ENCODE data around the gene VWCE.
"Not testable (repeated sequence)": the region's sequence is repeated elsewhere in the genome, so short reads cannot be mapped to it uniquely, and the experiment has no call there.

DNA sequence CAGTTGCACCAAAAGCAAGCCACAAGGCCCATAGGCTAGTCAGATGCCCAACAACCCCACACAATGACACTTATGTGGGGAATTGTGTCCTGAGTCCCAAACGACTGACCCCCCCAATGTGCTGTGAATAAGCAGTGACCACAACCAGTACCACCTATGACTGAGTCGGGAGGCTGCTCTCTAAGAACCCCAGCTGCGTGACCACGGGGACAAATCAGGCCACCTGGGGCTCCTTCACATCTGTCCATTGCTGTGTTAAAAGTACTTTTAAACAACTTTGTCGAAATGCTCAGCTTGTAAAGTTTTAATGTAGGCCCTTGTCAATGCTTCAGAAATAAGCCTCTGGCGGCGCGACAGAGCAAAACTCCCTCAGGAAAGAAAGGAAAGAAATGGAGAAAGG, 54.8 kb downstream of the VWCE start:
- TF ChIP-seq MXI1 (IDR thresholded peaks at IDR 0.05; ENCODE audit: low read depth, low read length); GATA2 (CRISPR knock-in tag; IDR thresholded peaks at IDR 0.05); FOXM1 (IDR thresholded peaks at IDR 0.05; ENCODE audit: low read depth): not testable (repeated sequence)
- TF ChIP-seq, protein P1, sequence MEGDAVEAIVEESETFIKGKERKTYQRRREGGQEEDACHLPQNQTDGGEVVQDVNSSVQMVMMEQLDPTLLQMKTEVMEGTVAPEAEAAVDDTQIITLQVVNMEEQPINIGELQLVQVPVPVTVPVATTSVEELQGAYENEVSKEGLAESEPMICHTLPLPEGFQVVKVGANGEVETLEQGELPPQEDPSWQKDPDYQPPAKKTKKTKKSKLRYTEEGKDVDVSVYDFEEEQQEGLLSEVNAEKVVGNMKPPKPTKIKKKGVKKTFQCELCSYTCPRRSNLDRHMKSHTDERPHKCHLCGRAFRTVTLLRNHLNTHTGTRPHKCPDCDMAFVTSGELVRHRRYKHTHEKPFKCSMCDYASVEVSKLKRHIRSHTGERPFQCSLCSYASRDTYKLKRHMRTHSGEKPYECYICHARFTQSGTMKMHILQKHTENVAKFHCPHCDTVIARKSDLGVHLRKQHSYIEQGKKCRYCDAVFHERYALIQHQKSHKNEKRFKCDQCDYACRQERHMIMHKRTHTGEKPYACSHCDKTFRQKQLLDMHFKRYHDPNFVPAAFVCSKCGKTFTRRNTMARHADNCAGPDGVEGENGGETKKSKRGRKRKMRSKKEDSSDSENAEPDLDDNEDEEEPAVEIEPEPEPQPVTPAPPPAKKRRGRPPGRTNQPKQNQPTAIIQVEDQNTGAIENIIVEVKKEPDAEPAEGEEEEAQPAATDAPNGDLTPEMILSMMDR (IDR thresholded peaks at IDR 0.05): not testable (repeated sequence)
- TF ChIP-seq, protein P2, sequence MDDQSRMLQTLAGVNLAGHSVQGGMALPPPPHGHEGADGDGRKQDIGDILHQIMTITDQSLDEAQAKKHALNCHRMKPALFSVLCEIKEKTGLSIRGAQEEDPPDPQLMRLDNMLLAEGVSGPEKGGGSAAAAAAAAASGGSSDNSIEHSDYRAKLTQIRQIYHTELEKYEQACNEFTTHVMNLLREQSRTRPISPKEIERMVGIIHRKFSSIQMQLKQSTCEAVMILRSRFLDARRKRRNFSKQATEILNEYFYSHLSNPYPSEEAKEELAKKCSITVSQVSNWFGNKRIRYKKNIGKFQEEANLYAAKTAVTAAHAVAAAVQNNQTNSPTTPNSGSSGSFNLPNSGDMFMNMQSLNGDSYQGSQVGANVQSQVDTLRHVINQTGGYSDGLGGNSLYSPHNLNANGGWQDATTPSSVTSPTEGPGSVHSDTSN (IDR thresholded peaks at IDR 0.05): not testable (repeated sequence)
- TF ChIP-seq, protein P3, sequence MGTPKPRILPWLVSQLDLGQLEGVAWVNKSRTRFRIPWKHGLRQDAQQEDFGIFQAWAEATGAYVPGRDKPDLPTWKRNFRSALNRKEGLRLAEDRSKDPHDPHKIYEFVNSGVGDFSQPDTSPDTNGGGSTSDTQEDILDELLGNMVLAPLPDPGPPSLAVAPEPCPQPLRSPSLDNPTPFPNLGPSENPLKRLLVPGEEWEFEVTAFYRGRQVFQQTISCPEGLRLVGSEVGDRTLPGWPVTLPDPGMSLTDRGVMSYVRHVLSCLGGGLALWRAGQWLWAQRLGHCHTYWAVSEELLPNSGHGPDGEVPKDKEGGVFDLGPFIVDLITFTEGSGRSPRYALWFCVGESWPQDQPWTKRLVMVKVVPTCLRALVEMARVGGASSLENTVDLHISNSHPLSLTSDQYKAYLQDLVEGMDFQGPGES (IDR thresholded peaks at IDR 0.05; ENCODE audit: low read depth, low read length): not testable (repeated sequence)
